ENCODE results near the gene TPM1.
"Not testable (repeated sequence)": the region's sequence is repeated elsewhere in the genome, so short reads cannot be mapped to it uniquely, and the experiment has no call there.

The TPM1 gene

DNA sequence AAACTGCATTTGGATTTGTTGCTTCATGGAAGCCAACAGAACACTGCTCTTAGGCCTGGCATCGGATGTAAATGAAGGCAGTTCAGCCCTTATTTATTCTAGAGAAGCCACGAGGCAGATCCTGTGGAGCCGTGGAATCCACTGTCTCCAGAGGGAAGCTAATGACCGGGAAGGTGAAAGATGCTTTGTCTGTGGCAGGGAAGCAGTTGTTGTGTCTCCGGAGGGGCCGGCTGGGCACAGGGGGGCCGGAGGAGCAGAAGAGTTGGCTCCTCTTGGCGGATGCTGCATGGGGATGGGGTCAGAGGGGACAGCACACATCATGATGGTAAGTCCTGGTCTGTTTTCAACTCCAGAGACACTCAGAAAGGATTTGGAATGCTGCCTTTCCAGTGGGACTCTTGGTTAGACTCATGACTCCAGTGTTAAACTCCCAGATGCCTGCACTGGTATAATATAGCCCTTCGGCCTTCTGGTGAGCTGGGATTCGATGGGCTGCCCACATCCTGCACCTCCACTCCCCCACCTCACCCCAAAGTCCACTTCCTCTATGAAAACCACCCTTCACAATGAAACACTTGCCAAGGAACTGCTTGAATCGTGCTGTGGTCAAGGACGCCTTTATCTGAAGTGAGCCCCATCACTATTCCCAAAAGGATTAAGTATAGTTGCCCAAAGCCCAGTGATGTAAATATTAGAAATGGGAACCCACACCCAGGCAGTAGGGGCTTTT lies 33.6 kb downstream of the TPM1 start:
- peak; percentile 53 for DNase-seq

DNA sequence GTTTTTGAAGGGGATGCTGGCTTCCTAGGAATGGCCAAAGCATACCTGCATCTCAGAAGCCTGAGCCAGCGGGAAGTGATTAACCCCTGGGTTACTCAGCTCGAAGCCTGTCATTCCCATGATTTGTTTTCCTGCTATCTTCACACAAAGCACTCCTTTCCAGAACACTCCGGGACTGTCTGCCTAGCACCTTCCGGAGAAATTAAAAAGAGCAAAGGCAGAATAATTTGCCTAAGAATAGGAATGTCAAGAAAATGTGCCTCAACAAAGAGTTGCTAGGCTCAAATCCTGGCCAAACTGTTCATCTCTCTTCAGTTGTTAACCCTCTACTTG lies 34.1 kb downstream of the TPM1 start:
- DNase-seq, result no peak

DNA sequence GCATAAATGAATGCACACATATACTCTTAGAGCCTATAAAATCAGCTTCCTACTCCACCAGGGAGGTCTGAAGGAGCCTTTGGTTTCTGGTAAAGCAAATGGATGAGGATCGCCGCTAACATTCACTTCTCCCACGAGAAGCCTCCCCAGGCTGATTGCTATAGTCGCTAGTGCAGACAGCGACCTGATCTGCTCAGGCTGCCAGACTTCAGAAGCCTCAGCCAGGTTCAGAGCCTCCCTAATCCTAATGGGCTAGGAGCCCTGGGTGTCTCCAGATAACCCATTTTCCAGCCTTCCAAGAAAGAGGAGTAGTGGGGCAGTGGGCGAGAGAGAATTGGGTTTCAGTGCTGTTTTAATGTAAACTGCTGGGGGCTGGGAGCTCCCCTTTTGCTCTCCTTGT lies 35.4 kb downstream of the TPM1 start:
- no peak for DNase-seq

DNA sequence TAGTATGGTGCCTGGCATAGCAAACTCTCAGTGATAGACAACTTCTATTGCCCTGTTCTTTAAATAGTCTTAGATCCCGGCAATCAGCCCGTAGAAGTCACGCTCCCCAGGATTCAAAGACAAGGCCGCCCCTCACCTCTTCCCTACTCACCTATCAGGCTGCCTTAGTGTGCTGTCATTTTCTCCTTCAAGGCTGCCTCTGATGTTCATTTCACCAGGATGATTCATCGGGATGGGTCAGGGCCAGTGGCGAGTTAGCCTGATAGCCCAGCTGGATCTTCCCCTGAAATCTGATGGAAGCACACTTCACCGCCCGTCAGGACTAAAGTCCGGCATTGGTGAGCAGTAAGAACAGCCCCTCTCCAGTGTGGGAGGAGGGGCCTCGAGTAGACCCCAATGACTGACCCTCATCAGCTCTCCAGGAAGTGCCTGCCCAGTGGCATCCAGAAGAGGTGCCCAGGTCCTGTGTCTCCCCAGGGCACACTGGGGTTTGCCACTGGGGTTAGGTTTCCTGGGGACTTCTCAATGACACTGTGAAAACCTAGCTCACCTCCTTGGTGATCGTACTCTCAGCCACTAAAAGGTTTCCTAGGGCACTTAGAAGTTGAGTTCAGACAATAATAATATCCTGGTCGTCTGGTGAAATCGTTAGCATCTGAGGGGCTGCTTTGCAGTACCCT lies 37.5 kb downstream of the TPM1 start:
- DNase-seq, result no peak

DNA sequence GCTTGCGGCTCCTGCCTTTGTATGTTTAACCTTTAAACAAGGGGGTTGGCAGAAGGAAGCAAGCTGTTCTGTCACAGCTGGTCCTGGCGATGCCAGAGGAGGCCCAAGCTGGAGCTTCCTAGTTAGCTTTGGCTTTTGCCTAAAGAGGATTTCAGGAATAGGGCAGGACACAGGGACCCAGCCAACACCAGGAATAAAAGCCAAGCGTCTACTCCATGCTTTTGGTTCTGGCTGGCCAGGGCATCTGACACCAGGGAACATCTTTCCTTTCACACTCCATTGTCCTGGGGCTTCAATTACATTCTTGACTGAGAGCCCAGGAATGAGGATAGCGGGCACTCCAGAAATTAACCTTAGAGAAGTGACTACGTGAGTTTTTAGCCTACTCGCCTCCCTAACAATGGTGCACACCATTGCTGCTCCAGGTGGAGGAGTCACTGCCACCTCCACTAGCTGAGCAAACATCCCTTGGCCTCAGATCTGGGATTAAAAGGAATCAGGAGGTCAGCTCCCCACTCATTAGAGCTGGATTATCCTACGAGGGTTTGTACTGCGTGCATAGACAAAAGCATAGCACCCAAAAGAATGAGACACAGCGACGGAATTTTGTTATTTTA lies 38.2 kb downstream of the TPM1 start:
- no peak for DNase-seq

DNA sequence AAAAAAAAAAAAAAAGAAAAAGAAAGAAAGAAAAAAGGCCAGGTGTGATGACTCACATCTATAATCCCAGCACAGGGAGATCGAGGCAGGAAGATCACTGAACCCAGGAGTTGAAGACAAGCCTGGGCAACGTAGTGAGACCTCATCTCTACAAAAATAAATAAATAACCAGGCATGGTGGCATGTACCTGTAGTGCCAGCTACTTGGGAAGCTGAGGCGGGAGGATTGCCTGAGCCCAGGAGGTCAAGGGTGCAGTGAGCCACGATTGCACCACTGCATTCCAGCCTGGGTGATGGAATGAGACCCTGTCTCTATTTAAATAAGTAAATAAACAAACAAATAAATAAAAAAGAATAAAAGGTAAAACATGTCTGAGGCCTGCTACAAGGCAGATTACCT lies 39.8 kb downstream of the TPM1 start:
- no peak for DNase-seq

DNA sequence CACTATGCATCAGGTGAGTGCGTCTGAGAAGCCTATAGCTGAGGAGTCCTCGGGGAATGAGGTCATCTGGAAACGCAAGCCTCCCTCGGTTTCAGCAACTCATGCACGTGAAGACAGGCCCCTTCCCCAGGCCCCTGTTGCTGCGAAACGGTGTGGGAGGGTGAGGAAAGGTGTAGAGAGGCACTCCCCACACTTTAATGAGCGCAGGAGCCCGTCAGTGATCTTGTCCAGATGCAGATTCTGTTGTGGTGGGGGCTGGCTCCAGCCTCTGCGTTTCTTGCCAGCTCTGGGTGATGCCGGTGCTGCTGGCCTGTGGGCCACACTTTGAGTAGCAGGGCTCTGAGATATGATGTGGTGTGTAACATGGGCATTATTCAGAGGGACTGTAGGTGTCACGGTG lies 40.5 kb downstream of the TPM1 start:
- no peak for DNase-seq

DNA sequence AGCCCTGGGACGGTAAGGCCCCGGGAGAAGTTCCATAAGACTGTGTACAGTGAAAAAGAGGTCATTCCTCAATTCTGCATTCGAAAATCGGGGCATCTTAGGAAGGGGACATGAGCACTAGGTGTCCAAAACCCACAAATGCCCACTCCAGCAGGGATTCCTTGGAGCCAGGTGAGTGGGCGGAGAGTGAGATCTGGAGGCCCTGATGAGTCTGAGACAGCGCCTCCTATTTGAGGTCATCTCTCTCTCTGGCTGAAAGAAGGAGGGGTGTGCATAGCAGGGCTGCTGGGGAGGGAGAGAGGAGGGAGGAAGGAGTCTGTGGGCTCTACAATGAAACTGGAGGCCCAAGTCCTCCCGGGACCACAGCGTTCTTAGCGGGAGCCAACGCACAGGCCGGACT lies 41.0 kb downstream of the TPM1 start:
- DNase-seq, result no peak

DNA sequence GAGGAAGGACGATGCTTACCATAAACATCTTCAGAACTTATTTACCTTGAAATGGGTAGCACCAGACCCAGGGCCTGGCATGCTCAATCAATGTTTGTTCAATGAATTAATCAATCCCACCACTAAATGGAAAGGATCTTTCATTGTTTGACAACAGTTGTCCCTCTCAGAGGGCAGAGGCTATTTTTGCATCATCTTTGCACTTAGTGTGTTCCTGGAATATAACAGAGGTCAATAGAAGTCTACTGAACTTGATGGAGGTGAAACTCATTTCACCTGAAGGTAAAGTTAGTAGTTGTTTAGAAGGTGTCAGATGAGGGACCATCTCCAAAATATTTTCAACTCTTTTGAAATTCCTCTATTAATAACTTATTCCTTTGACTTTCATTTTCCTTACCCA lies 42.3 kb downstream of the TPM1 start:
- no peak for DNase-seq

DNA sequence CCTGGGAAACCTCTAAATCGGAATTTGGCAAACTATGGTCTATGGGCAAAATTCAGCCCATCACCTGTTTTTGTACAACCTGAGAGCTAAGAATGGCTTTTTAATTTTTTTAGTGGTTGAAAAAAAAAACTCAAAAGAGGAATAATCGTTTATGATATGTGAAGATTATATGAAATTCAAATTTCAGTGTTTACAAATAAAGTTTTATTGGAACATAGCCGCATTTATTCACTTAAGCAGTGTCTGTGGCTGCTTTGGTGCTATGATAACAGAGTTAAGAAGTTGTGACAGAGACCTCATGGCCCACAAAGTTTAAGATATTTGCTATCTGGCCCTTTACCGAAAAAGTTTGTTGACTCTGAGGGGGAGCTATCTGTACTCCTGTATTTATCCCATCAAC lies 42.7 kb downstream of the TPM1 start:
- DNase-seq, result peak; percentile 35

DNA sequence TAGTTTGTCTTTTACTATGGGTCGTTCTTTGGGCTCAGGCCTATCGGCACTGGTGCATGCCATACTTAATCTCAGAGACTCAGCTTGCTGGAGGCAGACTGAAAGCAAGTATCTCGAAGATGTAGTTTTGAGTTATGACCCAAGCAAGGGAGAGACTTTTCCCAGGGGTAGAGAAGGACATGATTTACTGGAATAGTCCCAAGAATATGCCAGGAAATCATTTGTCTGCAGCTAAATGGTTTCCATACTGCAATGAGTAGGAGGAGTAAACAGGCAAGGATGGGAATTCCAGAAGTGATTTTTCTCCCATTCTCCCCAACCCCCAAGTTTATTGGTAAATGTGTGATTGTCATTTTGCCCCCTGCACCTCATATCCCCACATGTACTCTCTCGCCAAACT lies 43.7 kb downstream of the TPM1 start:
- DNase-seq, result no peak

DNA sequence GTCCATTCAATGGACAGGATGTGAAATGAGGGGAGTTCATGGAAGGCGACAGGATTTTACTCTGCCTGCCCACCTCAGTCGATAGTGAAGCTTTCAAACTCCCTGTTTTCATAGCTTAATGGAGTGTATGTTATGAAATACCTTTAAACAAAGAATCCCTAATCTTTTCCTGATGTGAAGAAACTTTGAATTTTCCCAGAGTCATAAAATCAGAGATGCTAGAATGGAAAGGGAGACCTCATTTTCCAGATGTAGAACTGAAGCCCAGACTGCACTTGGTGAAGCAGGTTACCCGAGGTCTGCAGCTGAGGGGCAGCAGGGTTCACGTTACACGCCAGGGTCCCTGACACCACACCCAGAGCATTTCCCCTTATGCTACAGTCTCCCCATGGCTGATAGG lies 44.4 kb downstream of the TPM1 start:
- no peak for DNase-seq

DNA sequence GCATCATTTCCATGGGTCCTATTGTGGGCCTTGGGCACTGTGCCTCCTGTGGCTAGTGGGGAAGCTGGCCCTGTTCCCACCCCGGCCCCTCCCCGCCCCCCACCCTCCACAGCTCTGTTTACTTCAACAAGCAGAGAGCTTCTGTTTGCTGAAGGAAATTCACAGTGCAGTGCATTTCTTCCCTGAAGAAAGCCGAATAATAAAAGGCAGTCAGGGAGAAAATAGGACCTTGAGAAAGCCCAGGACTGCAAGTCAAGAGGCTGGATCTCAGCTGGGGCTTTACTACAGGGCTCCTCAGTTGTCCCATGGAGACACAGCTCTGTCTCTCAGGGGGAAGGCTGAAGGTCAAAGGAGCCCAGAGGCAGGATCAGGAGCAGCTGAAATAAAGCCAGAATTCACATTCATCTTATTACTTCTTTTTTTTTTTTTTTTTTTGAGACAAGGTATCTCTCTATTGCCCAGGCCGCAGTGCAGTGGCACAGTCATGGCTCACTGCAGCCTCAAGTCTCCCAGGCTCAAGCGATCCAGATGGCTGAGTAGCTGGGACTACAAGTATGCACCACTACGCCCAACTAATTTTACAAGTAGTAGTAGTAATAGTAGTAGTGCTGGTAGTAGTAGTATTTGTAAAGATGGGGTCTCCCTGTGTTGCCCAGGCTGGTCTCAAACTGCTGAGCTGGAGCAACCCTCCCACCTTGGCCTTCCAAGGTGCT lies 46.1 kb downstream of the TPM1 start:
- DNase-seq, result no peak

DNA sequence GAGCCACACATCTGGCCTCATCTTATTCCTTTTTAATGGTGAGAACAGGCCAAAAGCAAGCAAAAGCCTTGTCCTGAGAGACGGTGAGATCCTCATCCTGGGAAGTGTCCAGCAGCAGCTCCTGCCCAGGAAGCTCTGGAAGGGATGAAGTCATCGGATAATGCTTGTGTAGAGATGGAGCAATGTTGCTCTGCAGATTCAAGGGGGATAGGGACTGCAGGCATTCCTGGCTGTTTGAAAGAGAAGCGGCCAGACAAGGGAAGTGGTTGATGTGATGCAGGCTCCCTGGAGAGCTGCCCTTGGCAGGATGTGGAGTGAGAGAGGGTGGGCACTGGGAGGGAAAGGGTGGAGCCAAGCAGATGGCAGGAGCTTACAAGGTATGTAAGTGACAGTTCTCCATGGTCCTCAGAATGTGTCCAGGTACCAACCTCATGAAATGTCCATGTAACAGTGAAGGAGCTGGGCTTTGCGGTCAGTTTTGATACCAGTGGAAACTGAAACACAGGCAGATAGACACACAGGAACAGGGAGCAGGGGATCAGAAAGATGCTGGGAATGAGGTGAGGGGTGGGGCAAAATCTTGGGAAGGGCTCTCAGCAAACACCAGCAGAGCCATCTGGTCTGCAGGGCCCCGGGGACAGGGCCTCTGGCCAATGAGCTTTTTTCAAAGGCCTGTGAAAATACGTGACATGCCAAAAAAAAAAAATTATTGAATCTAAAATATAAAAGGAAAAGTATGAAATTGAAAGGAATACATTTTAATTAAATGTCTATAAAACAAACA lies 46.9 kb downstream of the TPM1 start:
- no peak for DNase-seq

DNA sequence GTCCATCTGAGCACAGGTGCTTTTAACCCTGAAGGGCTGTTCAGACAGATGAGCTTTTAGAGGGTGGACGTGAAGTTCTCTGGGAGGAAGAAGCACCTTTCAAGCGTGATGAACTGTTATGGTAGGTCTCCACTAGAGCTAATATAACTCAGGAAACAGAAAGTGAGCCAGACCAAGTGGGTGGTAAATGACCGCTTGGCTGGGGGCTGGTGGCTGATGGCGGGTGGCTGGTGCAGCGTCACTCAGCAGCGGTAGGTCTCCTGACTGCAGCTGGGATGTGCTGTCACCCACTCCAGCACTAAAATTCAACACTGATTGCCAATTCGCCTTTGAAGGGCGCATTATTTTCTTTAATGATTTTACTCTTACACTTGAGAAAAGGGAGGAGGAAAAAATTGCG lies 47.9 kb downstream of the TPM1 start:
- DNase-seq, result no peak

DNA sequence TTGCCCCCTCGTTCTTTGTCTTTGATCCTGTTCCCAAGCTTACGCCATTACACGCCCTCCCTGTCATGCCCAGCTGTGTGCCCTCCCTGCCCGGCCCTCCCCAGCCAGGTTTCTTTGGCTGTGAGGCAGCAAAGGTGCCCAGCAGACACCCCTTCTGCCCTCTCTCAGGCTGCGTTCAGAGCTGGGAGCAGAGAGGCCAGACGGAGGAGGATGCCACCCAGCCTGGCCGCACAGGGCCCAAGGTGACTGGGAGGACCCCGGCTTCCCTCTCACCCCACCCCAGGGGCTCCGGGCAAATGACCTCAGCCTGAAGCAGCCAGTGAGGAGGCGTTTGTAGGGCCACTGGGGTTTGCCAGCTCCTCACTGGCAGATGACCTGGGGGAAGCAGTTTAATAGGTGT lies 48.3 kb downstream of the TPM1 start:
- DNase-seq, result no peak

DNA sequence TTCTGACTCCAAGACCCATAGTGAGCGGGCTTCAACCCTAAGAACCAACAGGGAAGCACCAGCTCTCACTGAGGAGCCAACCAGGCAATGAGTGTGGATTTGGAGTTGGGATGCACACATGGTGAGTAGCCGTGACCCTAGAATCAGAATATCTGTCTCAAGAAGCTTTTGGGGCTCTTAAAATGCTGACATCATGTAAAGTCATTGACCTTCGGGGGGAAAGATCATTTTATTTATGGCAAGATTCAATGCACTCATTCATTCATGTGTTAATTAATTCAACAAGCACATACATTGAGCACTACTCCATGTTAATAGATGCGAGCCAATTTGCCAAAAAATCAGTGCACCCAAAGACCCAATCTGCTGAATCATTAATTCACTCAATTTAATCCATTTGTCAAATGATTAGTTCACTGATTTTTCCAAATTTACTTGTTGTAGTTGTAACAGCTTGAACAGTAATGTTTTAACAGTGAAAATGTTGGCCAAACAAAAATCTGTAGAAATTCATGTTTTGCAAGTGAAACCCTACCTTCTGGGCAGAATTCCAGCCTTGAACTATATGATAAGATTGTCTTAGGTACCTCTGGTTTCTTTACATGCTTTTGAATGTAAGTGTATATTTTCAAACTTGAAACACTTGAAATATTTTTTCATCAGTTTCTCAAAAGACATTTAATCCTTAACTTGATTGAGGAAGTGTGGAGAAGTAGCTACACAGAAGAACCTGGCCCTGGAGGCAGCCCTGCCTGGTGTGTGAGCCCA lies 49.3 kb downstream of the TPM1 start:
- DNase-seq, result no peak

DNA sequence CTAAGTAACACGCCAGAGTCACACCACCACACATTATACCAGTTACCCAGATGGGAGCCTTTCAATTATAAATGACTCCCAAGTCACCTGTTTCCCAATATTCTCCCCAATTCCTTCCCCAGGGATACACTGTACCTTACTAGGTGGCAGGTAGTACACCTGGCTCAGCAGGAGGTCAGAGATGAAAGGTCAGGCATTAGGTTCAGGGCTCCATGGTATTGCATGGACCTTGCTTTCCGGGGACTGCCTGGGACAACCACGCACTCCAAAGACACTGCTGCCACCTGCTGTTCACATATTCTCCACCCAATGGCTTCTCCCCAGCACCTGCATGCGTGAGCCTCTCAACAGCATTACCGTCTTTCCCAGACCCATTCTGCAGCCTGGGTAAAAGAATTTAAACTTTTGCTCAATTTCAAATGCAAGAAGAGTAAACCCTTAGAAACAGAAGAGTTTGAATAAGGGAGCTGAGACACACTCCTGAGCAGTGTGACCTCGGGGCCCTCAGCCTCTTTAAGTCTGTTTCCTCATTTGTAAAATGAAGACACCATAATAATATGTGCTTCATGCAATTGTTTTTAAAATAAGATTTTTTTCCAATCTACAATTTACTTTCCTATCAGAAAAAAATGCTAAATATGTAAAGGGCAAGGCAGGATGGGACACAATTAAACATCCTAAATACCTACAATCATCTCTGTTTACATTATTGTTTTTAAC lies 51.1 kb downstream of the TPM1 start:
- DNase-seq, result peak; percentile 91

DNA sequence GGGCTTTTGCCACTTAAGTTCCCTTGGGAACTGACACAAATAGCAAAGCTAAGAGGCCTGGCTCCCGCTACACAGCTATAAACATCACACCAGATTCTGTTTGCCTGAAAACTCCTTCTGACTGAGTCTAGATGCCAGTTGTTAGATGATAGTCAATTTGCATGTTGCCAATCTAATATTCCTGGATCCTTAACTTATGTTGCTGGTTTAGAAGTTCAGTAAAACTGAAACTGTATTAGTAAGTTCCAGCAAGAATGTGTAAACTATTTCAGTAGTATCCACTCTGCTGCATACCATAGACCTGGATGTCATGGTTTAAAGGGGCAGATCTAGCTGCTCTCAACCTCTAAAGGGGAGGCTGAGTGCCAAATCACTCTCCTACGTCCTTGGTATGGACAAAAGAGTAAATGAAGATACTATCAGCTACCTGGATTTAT lies 52.0 kb downstream of the TPM1 start:
- DNase-seq, result no peak

DNA sequence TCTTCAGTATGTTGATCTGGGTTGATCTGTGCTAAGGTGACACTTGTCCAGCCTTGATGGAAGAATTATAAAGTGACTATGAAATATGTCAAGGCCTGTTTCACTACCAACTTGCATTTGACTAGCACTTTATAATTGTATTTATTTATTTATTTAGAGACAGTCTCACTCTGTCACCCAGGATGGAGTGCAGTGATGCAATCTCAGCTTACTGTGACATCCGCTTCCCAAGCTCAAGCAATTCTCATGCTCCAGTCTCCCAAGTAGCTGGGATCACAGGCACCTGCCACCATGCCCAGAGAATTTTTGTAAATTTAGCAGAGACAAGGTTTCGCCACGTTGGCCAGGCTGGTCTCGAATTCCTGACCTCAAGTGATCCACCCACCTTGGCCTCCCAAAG lies 53.6 kb downstream of the TPM1 start:
- no peak for DNase-seq

DNA sequence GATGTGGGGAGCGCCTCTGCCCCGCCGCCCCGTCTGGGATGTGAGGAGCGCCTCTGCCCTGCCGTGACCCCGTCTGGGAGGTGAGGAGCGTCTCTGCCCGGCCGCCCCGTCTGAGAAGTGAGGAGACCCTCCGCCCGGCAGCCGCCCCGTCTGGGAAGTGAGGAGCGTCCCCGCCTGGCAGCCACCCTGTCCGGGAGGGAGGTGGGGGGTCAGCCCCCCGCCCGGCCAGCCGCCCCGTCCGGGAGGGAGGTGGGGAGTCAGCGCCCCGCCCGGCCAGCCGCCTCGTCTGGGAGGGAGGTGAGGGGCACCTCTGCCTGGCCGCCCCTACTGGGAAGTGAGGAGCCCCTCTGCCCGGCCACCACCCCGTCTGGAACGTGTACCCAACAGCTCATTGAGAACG lies 56.4 kb downstream of the TPM1 start:
- not testable (repeated sequence) for DNase-seq

DNA sequence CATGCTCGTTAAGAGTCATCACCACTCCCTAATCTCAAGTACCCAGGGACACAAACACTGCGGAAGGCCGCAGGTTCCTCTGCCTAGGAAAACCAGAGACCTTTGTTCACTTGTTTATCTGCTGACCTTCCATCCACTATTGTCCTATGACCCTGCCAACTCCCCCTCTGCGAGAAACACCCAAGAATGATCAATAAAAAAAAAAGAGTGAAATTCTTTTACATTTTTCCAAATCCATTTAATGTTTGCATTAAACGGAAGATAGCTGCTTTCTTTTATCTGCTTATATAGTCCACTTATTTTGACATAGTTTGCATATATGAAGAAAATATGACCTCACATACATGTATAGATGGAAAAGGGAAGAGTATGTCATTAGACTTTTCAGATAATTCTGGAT lies 57.0 kb downstream of the TPM1 start:
- DNase-seq, result not testable (repeated sequence)
